Body of pancreas (tissue), 4 donors: Measurements from ENCODE around the gene IQSEC1. TPM values are rescaled to one million over a fixed set of nuclear protein-coding genes. Genes with fewer than 3 reads are reported as not detected.

ENCODE experiments used
- ATAC-seq: fragments of 150-250 bp; one replicate; pipeline ENCODE4 v1.9.1; 2016
- DNase-seq, 4 donors: peaks; one replicate each; pipeline ENCODE4 v3.0.0-alpha.2; 2019
- H3K27ac ChIP-seq, 4 donors: fragments of 200-600 bp; sonication (generic); 1 replicate in 3 of 4; 2 replicates in 1 of 4; pipeline versions ENCODE4 v1.5.1 to v1.6.1; 2016 to 2019; ENCODE audit warnings: mild to moderate bottlenecking in 1 of 4, mixed read lengths in 1 of 4, moderate library complexity in 1 of 4
- H3K27me3 ChIP-seq, 2 donors: fragments of 200-600 bp; sonication (generic); one replicate each; pipeline ENCODE4 v1.6.0; 2016; ENCODE audit warnings: mild to moderate bottlenecking in 1 of 2
- H3K36me3 ChIP-seq, 2 donors: fragments of 200-600 bp; sonication (generic); replicated peaks in 1 of 2; 2 replicates each; pipeline ENCODE4 v1.5.1; 2016; ENCODE audit warnings: low read depth in 2 of 2; ENCODE audit not compliant: insufficient read depth in 1 of 2
- H3K4me1 ChIP-seq: fragments of 200-600 bp; sonication (generic); one replicate; pipeline ENCODE4 v1.6.0; 2016
- H3K4me3 ChIP-seq, 2 donors: fragments of 200-600 bp; sonication (generic); 1 replicate in 1 of 2; 2 replicates in 1 of 2; pipeline ENCODE4 v1.5.1; 2016 to 2019
- H3K9me3 ChIP-seq, 3 donors: fragments of 200-600 bp; sonication (generic); 1 replicate in 2 of 3; 2 replicates in 1 of 3; pipeline ENCODE4 v1.5.1; 2016
- CTCF ChIP-seq, 7 experiments: fragments of 450-650 bp in 4 of 7; fragments of 200-600 bp in 3 of 7; sonication (generic) in 3 of 7; IDR thresholded peaks; one replicate each; pipeline ENCODE4 v1.5.1; 2016 to 2019; ENCODE audit warnings: antibody characterized with exemption in 7 of 7
- POLR2A ChIP-seq, 3 donors: fragments of 450-650 bp; IDR thresholded peaks; one replicate each; pipeline ENCODE4 v1.6.1; 2016; ENCODE audit warnings: antibody characterized with exemption in 3 of 3, mild to moderate bottlenecking in 2 of 3
- WGBS, 2 donors: methylation state at CpG; one replicate each; pipeline ENCODE4 v1.1.5; 2017; 5-methylcytosine and 5-hydroxymethylcytosine counted together
- intact Hi-C: fragments of 100-400 bp; cut with DNase I; formaldehyde crosslinking; loops from one replicate; pipeline ENCODE4 v1.15.1; 2023
- total RNA-seq, 2 donors: library from RNA; depleted of rRNA; stranded (reverse); fragments of >200 nt; gene quantifications; one replicate each; pipeline ENCODE4 v1.1.0, GENCODE V29; 2016

IQSEC1 gene
- total RNA-seq, 2 donors from 2014 or later = 29.6 to 42.2 TPM

- Histone ChIP-seq H3K36me3 (no peaks in the 10 kb centered on the region), H3K27ac (no peak overlapping the region), H3K4me1 (no peaks in the 10 kb centered on the region), H3K9me3 (no peaks in the 10 kb centered on the region), H3K27me3 (no peaks in the 10 kb centered on the region), H3K4me3 (no peak overlapping the region)
- ATAC-seq = no peak
- intact Hi-C loops = loop anchor here (10.0 kb wide), 1 partner anchor 186 kb away; no protein-coding TSS in a partner anchor
- DNase-seq = no peak
- no peak for TF ChIP-seq POLR2A (IDR thresholded peaks at IDR 0.05)
- no peak for TF ChIP-seq CTCF (IDR thresholded peaks at IDR 0.05)
- 80 to 86% methylated on average over 9 of the region's 9 CpGs for WGBS, 2 donors
Observed at GRCh38 chr3:13098192-13098988, 25.2 kb upstream of the IQSEC1 start.

GRCh38 chr3:13096356-13096755 lies 23.1 kb upstream of the IQSEC1 start:
- TF ChIP-seq POLR2A (IDR thresholded peaks at IDR 0.05) = no peak
- no peak for TF ChIP-seq CTCF (IDR thresholded peaks at IDR 0.05)
- WGBS, 2 donors = 90 to 97% methylated on average over 8 of the region's 8 CpGs
- Histone ChIP-seq H3K4me1 (peaks cover 10% of the 10 kb centered on the region), H3K9me3 (no peaks in the 10 kb centered on the region), H3K36me3 (no peaks in the 10 kb centered on the region), H3K27ac (no peak overlapping the region), H3K4me3 (no peak overlapping the region), H3K27me3 (no peaks in the 10 kb centered on the region)
- ATAC-seq (no peak), DNase-seq (no peak)
- intact Hi-C loops = loop anchor here (10.0 kb wide), 1 partner anchor 188 kb away; no protein-coding TSS in a partner anchor

GRCh38 chr3:13095408-13095937 lies 22.2 kb upstream of the IQSEC1 start:
- TF ChIP-seq CTCF (IDR thresholded peaks at IDR 0.05) = no peak
- no peak for TF ChIP-seq POLR2A (IDR thresholded peaks at IDR 0.05)
- no peak for ATAC-seq
- no peak for DNase-seq
- Histone ChIP-seq H3K4me3 (no peak overlapping the region), H3K9me3 (no peaks in the 10 kb centered on the region), H3K27me3 (no peaks in the 10 kb centered on the region), H3K4me1 (peaks cover 10% of the 10 kb centered on the region), H3K27ac (no peak overlapping the region), H3K36me3 (no peaks in the 10 kb centered on the region)
- 59 to 73% methylated on average over 18 to 21 of the region's 21 CpGs for WGBS, 2 donors
- intact Hi-C loops = loop anchor here (10.0 kb wide), 1 partner anchor 189 kb away; no protein-coding TSS in a partner anchor

- peaks cover 10% of the 10 kb centered on the region for H3K4me1 ChIP-seq
- no peak overlapping the region for H3K4me3 ChIP-seq
- no peak for TF ChIP-seq CTCF (IDR thresholded peaks at IDR 0.05)
- no peak for TF ChIP-seq POLR2A (IDR thresholded peaks at IDR 0.05)
- intact Hi-C loops = loop anchor here (5.0 to 10.0 kb wide), 3 partner anchors 191 to 554 kb away; no protein-coding TSS in a partner anchor
- no peak for DNase-seq
- ATAC-seq = no peak
- H3K36me3 ChIP-seq = no peaks in the 10 kb centered on the region
- no peaks in the 10 kb centered on the region for H3K27me3 ChIP-seq
- H3K27ac ChIP-seq = no peak overlapping the region
- H3K9me3 ChIP-seq = no peaks in the 10 kb centered on the region
- WGBS, 2 donors = 79 to 83% methylated on average over 8 to 10 of the region's 10 CpGs
Observed at GRCh38 chr3:13093687-13094086, 20.5 kb upstream of the IQSEC1 start.
